Sciatic nerve (tissue), 2 donors: ENCODE measurements around the gene PPP1R1C. TPM values are rescaled to one million over a fixed set of nuclear protein-coding genes. Genes with fewer than 3 reads are reported as not detected.

Experiments
- ATAC-seq: fragments of 200-7000 bp; cut with Tn5 transposase; one replicate; pipeline ENCODE4 v1.9.1; 2020; ENCODE audit warnings: mild to moderate bottlenecking, moderate library complexity
- DNase-seq: peaks from one replicate; pipeline ENCODE4 v3.0.0-alpha.2; 2020; ENCODE audit warnings: low spot score
- intact Hi-C: fragments of 100-400 bp; cut with DNase I; formaldehyde crosslinking; loops from one replicate; pipeline ENCODE4 v1.14.2; 2022
- total RNA-seq: library from RNA; stranded (reverse); fragmentation: NEBNext Ultra II Directional; extraction: Animal tissue kit (Norgen Biotek cat#: 25700); gene quantifications from one replicate; pipeline ENCODE4 v1.2.1, GENCODE V29; 2021
- donor health status: DM: no; HTN: no; CAD: no.
- donor health status: DM: no; HTN: no; CAD: no.

The PPP1R1C gene
- total RNA-seq, 1 donor from 2014 or later = 18.1 TPM

DNA sequence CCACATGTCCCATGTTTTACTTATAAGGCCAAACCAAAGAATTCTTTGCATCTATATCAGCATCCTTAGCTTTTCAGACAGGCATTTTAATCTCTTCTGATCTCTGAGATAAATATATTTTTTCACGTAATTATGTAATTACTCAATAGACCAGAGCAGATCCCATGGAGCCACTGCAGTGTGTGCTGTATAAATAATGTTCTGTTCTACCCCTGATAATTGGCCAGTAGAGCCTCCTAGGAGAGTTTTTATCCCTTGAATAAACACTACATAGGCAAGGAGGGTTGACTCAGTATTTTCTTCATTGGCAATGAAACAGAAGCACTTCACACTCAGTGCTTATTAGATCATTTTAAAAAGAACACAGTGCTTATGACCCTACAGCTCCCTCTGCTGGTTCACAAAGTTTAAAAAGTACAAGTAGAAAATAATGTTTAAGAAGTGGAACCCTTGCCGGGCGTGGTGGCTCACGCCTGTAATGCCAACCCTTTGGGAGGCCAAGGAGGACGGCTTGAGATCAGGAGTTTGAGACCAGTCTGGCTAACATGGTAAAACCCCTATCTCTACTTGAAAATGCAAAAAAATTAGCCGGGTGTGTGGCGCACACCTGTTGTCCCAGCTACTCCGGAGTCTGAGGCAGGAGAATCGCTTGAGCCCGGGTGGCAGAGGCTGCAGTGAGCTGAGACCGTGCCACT, 91.9 kb downstream of the PPP1R1C start:
- intact Hi-C loops = loop anchor here (10.0 kb wide), 1 partner anchor 333 kb away; no protein-coding TSS in a partner anchor
- DNase-seq (no peak), ATAC-seq (peak; percentile 97)

DNA sequence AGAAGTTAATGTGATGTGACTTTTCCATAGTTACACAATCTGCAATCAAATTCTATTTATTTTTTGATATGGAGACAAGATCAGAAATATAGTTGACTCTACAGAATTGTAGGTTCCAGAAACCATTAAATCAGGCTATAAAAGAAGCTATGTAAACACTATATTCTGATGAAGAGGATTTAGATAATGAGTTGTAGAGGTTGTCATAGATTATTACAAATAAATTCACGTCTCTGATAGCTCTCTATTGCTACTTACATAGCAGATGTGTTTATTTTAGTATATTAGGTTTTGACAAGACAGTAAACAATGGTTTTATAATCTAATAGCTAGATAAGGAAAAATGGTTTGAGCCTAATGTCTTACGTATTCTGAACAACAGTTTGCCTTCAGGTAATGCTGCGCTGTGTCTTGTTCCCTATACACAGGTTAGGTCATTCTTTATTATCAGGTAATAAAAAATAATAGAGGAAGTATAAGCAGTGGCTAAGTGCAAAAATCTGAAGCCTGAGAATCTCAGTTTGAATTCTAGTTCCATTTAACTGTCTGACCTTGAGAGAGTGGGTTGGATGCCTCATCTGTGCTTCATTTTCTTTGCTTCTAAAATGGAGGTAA, 93.4 kb downstream of the PPP1R1C start:
- intact Hi-C loops = loop anchor here (10.0 kb wide), 1 partner anchor 334 kb away; no protein-coding TSS in a partner anchor
- no peak for ATAC-seq
- no peak for DNase-seq

DNA sequence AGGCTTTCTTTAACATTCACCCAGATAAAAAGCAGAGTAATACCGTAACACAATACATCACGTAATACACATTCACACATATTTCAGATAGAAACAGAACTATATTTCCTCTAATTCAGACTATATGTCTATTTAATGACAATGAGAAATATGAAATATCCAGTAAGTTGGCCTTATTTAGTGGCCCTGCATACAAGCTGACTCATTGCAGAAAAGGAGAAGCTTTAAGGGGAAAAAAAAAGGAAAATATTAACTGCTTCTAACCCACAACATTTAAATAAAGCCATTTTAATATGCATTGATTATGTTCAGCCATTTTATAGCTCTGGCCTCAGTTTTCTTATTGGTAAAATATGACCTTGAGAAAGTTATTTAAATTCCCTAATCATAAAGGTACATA, 94.8 kb downstream of the PPP1R1C start:
- intact Hi-C loops = no loop called here
- no peak for ATAC-seq
- no peak for DNase-seq

DNA sequence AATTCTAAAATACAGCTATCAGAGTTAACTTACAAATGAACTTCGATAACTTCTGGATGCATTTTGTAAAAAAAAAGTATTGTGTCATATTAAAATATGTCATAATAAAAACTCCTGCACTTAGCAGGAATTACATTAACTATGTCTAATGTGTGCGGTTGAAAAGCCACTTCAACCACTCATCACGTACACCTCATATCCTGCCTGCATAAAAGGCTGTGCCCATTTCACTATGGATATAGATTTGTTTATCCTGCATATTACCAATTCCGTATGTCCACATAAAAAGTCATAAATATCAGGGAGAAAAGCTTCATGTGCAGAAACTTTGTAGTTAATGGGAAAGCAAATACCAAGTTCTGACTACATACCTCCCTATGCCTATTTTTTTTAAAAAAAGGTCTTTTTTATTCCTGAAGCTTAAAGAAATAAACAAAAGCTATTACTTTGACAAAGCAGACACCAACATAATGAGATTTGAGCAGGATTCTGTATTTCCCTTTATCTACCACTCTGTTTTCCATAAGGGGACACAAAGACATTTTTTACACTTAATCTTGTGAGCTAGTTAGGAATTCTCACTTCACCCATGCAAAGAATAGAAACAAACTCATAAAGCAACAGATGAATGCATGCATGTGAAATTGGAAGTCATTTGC, 96.1 kb downstream of the PPP1R1C start:
- no peak for ATAC-seq
- intact Hi-C loops = no loop called here

GRCh38 chr2:182088681-182089320, 103.1 kb downstream of the PPP1R1C start:
- intact Hi-C loops = no loop called here
- ATAC-seq = peak; percentile 78
- no peak for DNase-seq

More for the DNA sequence above, 96.1 kb downstream of the PPP1R1C start:
- DNase-seq = no peak

GRCh38 chr2:182090486-182090885, 104.8 kb downstream of the PPP1R1C start:
- DNase-seq = no peak
- intact Hi-C loops = no loop called here
- ATAC-seq = no peak

DNA sequence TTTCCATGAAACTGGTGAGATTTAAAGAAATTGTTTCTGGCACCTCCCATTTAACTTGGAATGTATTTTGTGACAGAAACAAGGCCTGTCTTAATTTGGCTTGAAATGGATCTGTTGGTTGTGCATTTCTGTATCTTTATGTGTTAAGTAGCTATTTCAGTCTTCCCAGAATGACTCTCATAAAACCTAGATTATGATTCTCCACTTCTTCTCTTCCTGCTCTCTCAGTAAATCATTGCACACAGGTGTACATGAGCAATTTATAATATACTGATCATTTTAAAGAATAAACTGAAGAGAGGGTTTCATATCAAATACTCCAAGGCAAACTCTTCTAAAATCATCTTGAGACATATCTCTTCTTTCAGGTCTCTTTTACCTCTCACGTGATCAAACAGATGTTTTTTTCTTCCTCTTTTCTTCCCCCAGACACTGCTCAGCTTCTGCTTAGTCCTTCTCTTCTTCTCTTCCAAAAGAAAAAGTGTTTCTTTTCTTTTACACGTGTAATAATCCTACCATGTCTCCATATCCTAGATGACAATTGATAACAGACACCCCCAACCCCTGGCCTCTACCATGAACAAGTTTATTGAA, 112.0 kb downstream of the PPP1R1C start:
- ATAC-seq (no peak), DNase-seq (no peak)

GRCh38 chr2:182098648-182099047, 113.0 kb downstream of the PPP1R1C start:
- ATAC-seq (no peak), DNase-seq (no peak)
- intact Hi-C loops = no loop called here

More for the DNA sequence above, 112.0 kb downstream of the PPP1R1C start:
- intact Hi-C loops = no loop called here

DNA sequence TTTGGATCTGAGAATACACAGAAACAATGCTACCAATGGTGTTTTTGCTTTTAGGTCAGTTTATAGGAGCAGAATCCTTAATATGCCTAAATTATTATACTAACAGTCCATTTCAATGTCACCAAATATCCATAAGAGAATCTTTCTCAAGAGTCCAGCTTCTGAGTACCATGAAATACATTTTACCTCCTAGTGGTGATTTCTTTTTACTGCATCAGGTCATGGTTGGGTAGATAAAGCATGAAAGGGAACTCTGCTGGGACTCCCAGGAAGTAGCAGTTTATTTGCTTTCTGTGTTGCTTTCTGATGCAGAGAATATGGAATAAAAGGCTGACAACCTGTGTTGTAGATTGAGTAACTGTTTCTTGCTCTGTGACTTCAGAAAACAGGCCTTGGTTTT, 115.6 kb downstream of the PPP1R1C start:
- ATAC-seq (no peak), DNase-seq (no peak)
- intact Hi-C loops = no loop called here

DNA sequence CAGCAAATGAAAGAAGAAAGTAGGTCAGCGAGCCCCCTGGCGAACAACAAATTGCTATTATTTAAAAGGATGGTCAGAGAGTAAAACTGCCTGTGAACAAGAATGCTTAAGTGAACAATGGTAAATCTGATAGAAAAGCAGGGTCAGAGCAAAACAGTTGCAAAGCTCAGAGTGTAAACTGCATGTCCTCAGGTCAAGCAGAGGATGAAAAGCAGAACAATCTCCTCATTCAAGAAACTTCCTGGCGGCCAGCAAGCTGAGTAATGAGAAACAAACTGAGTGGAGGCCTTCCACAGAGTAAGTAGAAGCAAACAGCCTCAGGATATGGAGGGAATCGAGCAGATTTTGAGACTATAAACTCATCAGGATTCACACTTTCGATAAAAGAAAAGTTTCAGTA, 117.9 kb downstream of the PPP1R1C start:
- ATAC-seq (peak; percentile 91), DNase-seq (no peak)
- intact Hi-C loops = no loop called here

DNA sequence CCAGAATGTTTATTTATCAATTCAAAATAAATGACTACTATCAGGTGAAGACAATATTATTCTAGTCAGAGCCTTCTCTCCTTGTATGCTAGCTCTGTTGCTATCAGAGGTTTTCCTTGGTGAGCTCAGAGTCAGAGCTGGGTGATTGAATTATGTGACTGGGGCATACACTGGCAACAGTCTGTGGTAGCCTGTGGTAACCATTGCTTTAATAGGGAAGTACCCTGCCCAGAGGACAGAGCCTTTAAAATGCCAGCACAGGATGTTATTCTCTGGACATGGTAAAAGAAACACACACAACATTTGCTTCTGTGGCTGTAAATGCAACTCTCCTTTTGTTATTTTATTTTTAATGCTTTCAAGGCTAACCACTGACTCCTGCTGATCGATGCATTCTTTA, 124.7 kb downstream of the PPP1R1C start:
- ATAC-seq = no peak
- intact Hi-C loops = no loop called here
- no peak for DNase-seq

DNA sequence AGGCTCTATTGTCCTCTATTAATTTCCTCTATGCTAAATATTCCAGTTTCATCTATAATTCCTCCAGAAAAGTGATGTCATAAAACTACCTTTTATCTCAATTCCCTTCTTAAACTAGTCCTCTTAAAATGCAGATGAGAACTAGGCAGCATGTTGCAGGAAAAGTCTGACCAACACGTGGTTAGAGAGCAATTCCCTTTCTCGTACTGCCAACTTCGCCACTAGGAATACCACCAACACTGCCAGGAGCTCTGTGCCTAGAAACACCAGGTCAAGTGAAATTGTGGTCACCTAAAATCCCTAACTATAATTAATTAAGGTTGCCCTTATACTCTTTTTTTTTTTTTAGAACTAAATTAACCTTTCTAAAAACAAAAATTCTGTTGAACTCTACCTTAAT, 127.7 kb downstream of the PPP1R1C start:
- no peak for ATAC-seq
- intact Hi-C loops = no loop called here
- DNase-seq = no peak

DNA sequence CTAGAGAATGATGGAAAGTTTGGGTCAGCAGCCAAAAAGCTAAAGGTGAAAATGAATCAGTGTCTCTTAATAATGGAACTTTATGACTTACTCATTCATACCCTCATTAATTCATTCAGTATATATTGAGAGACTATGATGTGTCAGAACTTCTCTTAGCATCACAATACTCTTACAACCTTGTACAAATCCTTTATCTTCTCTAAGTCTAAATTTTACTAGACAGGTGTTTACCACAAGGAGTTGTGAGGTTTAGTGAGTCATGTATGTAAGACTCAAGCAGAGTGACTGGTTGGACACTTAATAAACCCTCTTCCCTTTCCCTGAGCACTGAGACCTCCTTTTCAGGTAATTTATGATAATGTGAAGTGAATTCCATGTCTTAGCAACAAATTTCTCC, 129.6 kb downstream of the PPP1R1C start:
- DNase-seq (no peak), ATAC-seq (no peak)
- intact Hi-C loops = no loop called here

GRCh38 chr2:182116774-182117173, 131.1 kb downstream of the PPP1R1C start:
- no peak for ATAC-seq
- intact Hi-C loops = no loop called here
- no peak for DNase-seq

GRCh38 chr2:182117196-182117595, 131.5 kb downstream of the PPP1R1C start:
- DNase-seq (no peak), ATAC-seq (no peak)
- intact Hi-C loops = no loop called here

GRCh38 chr2:182128821-182129707, 143.4 kb downstream of the PPP1R1C start:
- no peak for DNase-seq
- peak; percentile 27 for ATAC-seq
- intact Hi-C loops = no loop called here

- ATAC-seq (peak; percentile 59), DNase-seq (no peak)
- intact Hi-C loops = no loop called here
Observed at GRCh38 chr2:182132605-182133004, 147.0 kb downstream of the PPP1R1C start.

GRCh38 chr2:182133195-182133891, 147.7 kb downstream of the PPP1R1C start:
- intact Hi-C loops = no loop called here

More at GRCh38 chr2:182133195-182133891, 147.7 kb downstream of the PPP1R1C start:
- ATAC-seq (no peak), DNase-seq (no peak)
